SK-N-SH (cell line): ENCODE measurements around the gene SHANK2.

Experiments used
- EZH2phosphoT487 ChIP-seq: fragments of 200-600 bp; sonication (generic); IDR thresholded peaks from 2 replicates; pipeline ENCODE4 v1.6.1; 2017; ENCODE audit warnings: low read depth, mixed run types, mild to moderate bottlenecking, antibody characterized with exemption, moderate library complexity, borderline replicate concordance
- GATA2 ChIP-seq: sonication (generic); formaldehyde crosslinking; IDR thresholded peaks from 2 replicates; pipeline ENCODE4 v1.5.0; 2020; ENCODE audit warnings: mild to moderate bottlenecking, missing genetic modification reagents
- IRF3 ChIP-seq: fragments of 150-350 bp; IDR thresholded peaks from 2 replicates; pipeline ENCODE4 v1.6.1; 2016; ENCODE audit warnings: mild to moderate bottlenecking, low read depth, low read length
- POLR2AphosphoS5 ChIP-seq: IDR thresholded peaks from 2 replicates; pipeline ENCODE4 v1.6.1; 2012; ENCODE audit warnings: low read depth, low read length
- RAD21 ChIP-seq: IDR thresholded peaks from 2 replicates; pipeline ENCODE4 v1.6.1; 2012; ENCODE audit warnings: mild to moderate bottlenecking, low read length
- REST ChIP-seq: IDR thresholded peaks from 2 replicates; pipeline ENCODE4 v1.6.1; 2012; ENCODE audit warnings: mild to moderate bottlenecking, low read depth, low read length, moderate library complexity
- USF1 ChIP-seq: IDR thresholded peaks from 2 replicates; pipeline ENCODE4 v1.4.0; 2012; ENCODE audit warnings: low read depth, borderline replicate concordance
- TF ChIP-seq, protein P1 (sequence below): fragments of 200-600 bp; sonication (generic); IDR thresholded peaks from 2 replicates; pipeline ENCODE4 v1.6.1; 2017; ENCODE audit warnings: antibody characterized with exemption, mild to moderate bottlenecking, moderate library complexity

GRCh38 chr11:71202598-71202944, 49.8 kb downstream of the SHANK2 start:
- no peak for TF ChIP-seq RAD21
- no peak for TF ChIP-seq REST
- no peak for TF ChIP-seq POLR2AphosphoS5
- no peak for TF ChIP-seq IRF3
- TF ChIP-seq, protein P1, sequence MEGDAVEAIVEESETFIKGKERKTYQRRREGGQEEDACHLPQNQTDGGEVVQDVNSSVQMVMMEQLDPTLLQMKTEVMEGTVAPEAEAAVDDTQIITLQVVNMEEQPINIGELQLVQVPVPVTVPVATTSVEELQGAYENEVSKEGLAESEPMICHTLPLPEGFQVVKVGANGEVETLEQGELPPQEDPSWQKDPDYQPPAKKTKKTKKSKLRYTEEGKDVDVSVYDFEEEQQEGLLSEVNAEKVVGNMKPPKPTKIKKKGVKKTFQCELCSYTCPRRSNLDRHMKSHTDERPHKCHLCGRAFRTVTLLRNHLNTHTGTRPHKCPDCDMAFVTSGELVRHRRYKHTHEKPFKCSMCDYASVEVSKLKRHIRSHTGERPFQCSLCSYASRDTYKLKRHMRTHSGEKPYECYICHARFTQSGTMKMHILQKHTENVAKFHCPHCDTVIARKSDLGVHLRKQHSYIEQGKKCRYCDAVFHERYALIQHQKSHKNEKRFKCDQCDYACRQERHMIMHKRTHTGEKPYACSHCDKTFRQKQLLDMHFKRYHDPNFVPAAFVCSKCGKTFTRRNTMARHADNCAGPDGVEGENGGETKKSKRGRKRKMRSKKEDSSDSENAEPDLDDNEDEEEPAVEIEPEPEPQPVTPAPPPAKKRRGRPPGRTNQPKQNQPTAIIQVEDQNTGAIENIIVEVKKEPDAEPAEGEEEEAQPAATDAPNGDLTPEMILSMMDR: no peak
- TF ChIP-seq GATA2: no peak
- no peak for TF ChIP-seq USF1
- no peak for TF ChIP-seq EZH2phosphoT487
